Endothelial cell of umbilical vein (primary cell): ENCODE results near the gene RFNG. TPM values are rescaled to one million over a fixed set of nuclear protein-coding genes. Genes with fewer than 3 reads are reported as not detected.

Experiments
- BruUV-seq: library from RNA; stranded (reverse); fragments of 400-500 nt; replicated peaks from 2 replicates; lab custom pipeline; 2021; lab: Mats Ljungman, UMichigan
- CTCF ChIA-PET: fragments of 300-600, 350-600 bp; sonication (Branson Sonifier 250); formaldehyde crosslinking; loops from one replicate; lab custom pipeline; 2021; ENCODE audit warnings: antibody characterized with exemption, inconsistent platforms; lab: Charles Lee
- POLR2A ChIA-PET: fragments of 300-600, 350-600 bp; sonication (Branson Sonifier 250); formaldehyde crosslinking; loops from one replicate; lab custom pipeline; 2021; ENCODE audit warnings: antibody characterized with exemption, inconsistent platforms; lab: Charles Lee
- DNase-seq: peaks from one replicate; pipeline ENCODE4 v3.0.0-alpha.2; 2011; ENCODE audit warnings: low read depth, low spot score
- FAIRE-seq: peaks from 2 replicates; lab custom pipeline; 2011; peaks lifted over from hg19 to GRCh38; lab: Jason Lieb, UNC
- H2AFZ ChIP-seq: 2 replicates; pipeline ENCODE4 v1.6.0; 2012; ENCODE audit warnings: low read depth, low read length, control low read depth, inconsistent platforms
- H3K27ac ChIP-seq: 2 replicates; pipeline ENCODE4 v1.5.1; 2011; ENCODE audit warnings: low read depth, mild to moderate bottlenecking, control low read depth, low read length, moderate library complexity; ENCODE audit not compliant: insufficient read depth
- H3K27me3 ChIP-seq, 2 experiments: 2 replicates each; pipeline versions ENCODE4 v1.6.0 to v1.6.1; 2011; ENCODE audit warnings: low read length in 2 of 2, mixed read lengths in 1 of 2; ENCODE audit not compliant: control insufficient read depth in 2 of 2, insufficient read depth in 2 of 2
- H3K36me3 ChIP-seq, 2 experiments: 2 replicates in 1 of 2; 3 replicates in 1 of 2; pipeline ENCODE4 v1.5.1; 2011; ENCODE audit warnings: low read length in 2 of 2, mild to moderate bottlenecking in 1 of 2, moderate library complexity in 1 of 2; ENCODE audit not compliant: control insufficient read depth in 2 of 2, insufficient read depth in 2 of 2; ENCODE audit errors: extremely low read depth in 1 of 2
- H3K4me1 ChIP-seq: 3 replicates; pipeline ENCODE4 v1.5.1; 2011; ENCODE audit warnings: mild to moderate bottlenecking, low read length; ENCODE audit not compliant: control insufficient read depth, insufficient read depth; ENCODE audit errors: extremely low read depth
- H3K4me2 ChIP-seq: 2 replicates; pipeline ENCODE4 v1.6.1; 2011; ENCODE audit warnings: low read length, control low read depth, mixed read lengths; ENCODE audit not compliant: insufficient read depth
- H3K4me3 ChIP-seq, 3 experiments: fragments of 200-600 bp in 1 of 3; sonication (generic), shearing (Covaris generic) in 1 of 3; replicated peaks in 1 of 3; 2 replicates each; pipeline ENCODE4 v1.5.1; 2011 to 2016; ENCODE audit warnings: control low read depth in 3 of 3, low read length in 3 of 3, mild to moderate bottlenecking in 2 of 3, inconsistent platforms in 1 of 3, low read depth in 1 of 3, moderate library complexity in 1 of 3; ENCODE audit not compliant: insufficient read depth in 1 of 3
- H3K79me2 ChIP-seq: 2 replicates; pipeline ENCODE4 v1.6.0; 2012; ENCODE audit warnings: low read length, inconsistent platforms; ENCODE audit not compliant: control insufficient read depth, insufficient read depth
- H3K9ac ChIP-seq: replicated peaks from 2 replicates; pipeline ENCODE3; 2011; ENCODE audit warnings: low read length, control low read depth; ENCODE audit not compliant: insufficient read depth; ENCODE audit errors: extremely low read depth
- H3K9me1 ChIP-seq: replicated peaks from 3 replicates; pipeline ENCODE4 v1.6.0; 2011; ENCODE audit warnings: mild to moderate bottlenecking, low read length; ENCODE audit not compliant: control insufficient read depth, insufficient read depth; ENCODE audit errors: extremely low read depth
- H3K9me3 ChIP-seq: replicated peaks from 2 replicates; pipeline ENCODE4 v1.5.1; 2012; ENCODE audit warnings: low read length, inconsistent platforms; ENCODE audit not compliant: control insufficient read depth, insufficient read depth
- H4K20me1 ChIP-seq: replicated peaks from 2 replicates; pipeline ENCODE3; 2011; ENCODE audit warnings: mild to moderate bottlenecking, low read length; ENCODE audit not compliant: control insufficient read depth, insufficient read depth; ENCODE audit errors: extremely low read depth
- CTCF ChIP-seq, 2 donors: IDR thresholded peaks; 1 replicate in 1 of 2; 2 replicates in 1 of 2; pipeline ENCODE4 v1.5.1; 2011; ENCODE audit warnings: low read length in 2 of 2, mild to moderate bottlenecking in 2 of 2, moderate library complexity in 2 of 2, control low read depth in 1 of 2, inconsistent platforms in 1 of 2, low read depth in 1 of 2; ENCODE audit not compliant: insufficient read depth in 1 of 2; ENCODE audit errors: extremely low read depth in 1 of 2
- EZH2 ChIP-seq: IDR thresholded peaks from 2 replicates; pipeline ENCODE4 v1.6.1; 2012; ENCODE audit warnings: borderline replicate concordance, low read depth, mild to moderate bottlenecking, moderate library complexity, low read length, inconsistent platforms; ENCODE audit not compliant: severe bottlenecking
- FOS ChIP-seq: IDR thresholded peaks from 2 replicates; pipeline ENCODE4 v1.6.1; 2011; ENCODE audit warnings: mild to moderate bottlenecking, low read length, moderate library complexity, borderline replicate concordance; ENCODE audit not compliant: insufficient read depth
- GATA2 ChIP-seq: IDR thresholded peaks from 2 replicates; pipeline ENCODE4 v1.7.0; 2011; ENCODE audit warnings: low read depth, mild to moderate bottlenecking, moderate library complexity, mixed read lengths, low read length; ENCODE audit not compliant: insufficient read length, insufficient read depth
- JUN ChIP-seq: IDR thresholded peaks from 2 replicates; pipeline ENCODE4 v1.6.1; 2011; ENCODE audit warnings: borderline replicate concordance, low read depth; ENCODE audit not compliant: insufficient read length, insufficient read depth
- MYC ChIP-seq: IDR thresholded peaks from one replicate; pipeline ENCODE4 v1.6.1; 2011; ENCODE audit warnings: mild to moderate bottlenecking, low read depth, low read length
- POLR2A ChIP-seq: IDR thresholded peaks from 2 replicates; pipeline ENCODE4 v1.6.1; 2012; ENCODE audit warnings: low read depth, mild to moderate bottlenecking, control low read depth, low read length
- POLR2AphosphoS5 ChIP-seq: IDR thresholded peaks from 2 replicates; pipeline ENCODE4 v1.6.1; 2012; ENCODE audit warnings: low read depth, mild to moderate bottlenecking, control low read depth, low read length, moderate library complexity; ENCODE audit not compliant: insufficient read depth
- dilution Hi-C: fragments of 300-500 bp; cut with MboI; formaldehyde crosslinking; loops from one replicate; pipeline ENCODE4 v1.15.0; 2019; ENCODE audit warnings: low sequenced_read_pairs; ENCODE audit not compliant: extremely low pct_ligation_motif_present
- intact Hi-C: fragments of 100-400 bp; cut with micrococcal nuclease; formaldehyde crosslinking; loops from one replicate; pipeline ENCODE4 v1.10.0; 2022
- polyA plus RNA-seq, 4 experiments: library from polyadenylated mRNA; depleted of rRNA in 3 of 4; stranded (reverse) in 3 of 4; unstranded in 1 of 4; fragments of >200 nt; gene quantifications; 2 replicates each; pipeline versions ENCODE4 v1.2.1 to v1.2.3, GENCODE V29; 2011 to 2012; ENCODE audit warnings: missing spikeins in 1 of 4
- total RNA-seq: library from RNA; stranded (reverse); gene quantifications from 2 replicates; pipeline ENCODE4 v1.2.3, GENCODE V29; 2021
- TF ChIP-seq, protein P1 (sequence below): IDR thresholded peaks from 2 replicates; pipeline ENCODE4 v1.6.1; 2011; ENCODE audit not compliant: insufficient read depth, insufficient read length

Gene RFNG
- total and polyA plus RNA-seq, 2 donors (not counting 3 experiments of a cell fraction or from before 2014, with no cell fraction given): 33.7 to 40.0 TPM

GRCh38 chr17:81998691-81999438 lies 52.7 kb downstream of the RFNG start:
- intact Hi-C loops (no loop called here), dilution Hi-C loops (no loop called here)
- ChIA-PET CTCF (interaction anchor here (0.8 kb wide), 1 partner anchor 22 kb away, joined by 3 read pairs; no protein-coding TSS in a partner anchor), POLR2A (no interaction called here)
- no peak for TF ChIP-seq GATA2
- no peak for TF ChIP-seq CTCF (IDR thresholded peaks at IDR 0.05; ENCODE audit: extremely low read depth in 1 of 2, insufficient read depth in 1 of 2, low read depth in 1 of 2, low read length in 2 of 2)
- no peak for TF ChIP-seq POLR2AphosphoS5
- TF ChIP-seq EZH2: no peak
- TF ChIP-seq FOS: no peak
- no peak for TF ChIP-seq MYC
- TF ChIP-seq JUN: no peak
- TF ChIP-seq, protein P1, sequence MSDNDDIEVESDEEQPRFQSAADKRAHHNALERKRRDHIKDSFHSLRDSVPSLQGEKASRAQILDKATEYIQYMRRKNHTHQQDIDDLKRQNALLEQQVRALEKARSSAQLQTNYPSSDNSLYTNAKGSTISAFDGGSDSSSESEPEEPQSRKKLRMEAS: no peak
- no peak for TF ChIP-seq POLR2A
- BruUV-seq: no TSS peak
- Histone ChIP-seq H3K4me2 (no peak overlapping the region), H3K27ac (no peak overlapping the region), H3K4me3 (no peak overlapping the region), H3K27me3 (no peaks in the 10 kb centered on the region), H3K79me2 (no peaks in the 10 kb centered on the region), H3K9me3 (no peaks in the 10 kb centered on the region), H4K20me1 (no peaks in the 10 kb centered on the region), H2AFZ (no peak overlapping the region), H3K9me1 (no peaks in the 10 kb centered on the region), H3K9ac (no peak overlapping the region), H3K36me3 (no peaks in the 10 kb centered on the region), H3K4me1 (peaks cover 9% of the 10 kb centered on the region)
- no peak for FAIRE-seq
- no peak for DNase-seq
